Stimulated activated CD4-positive, alpha-beta T cell treated with anti-CD3 and anti-CD28 coated beads, Interleukin-15, amount 100 ng/mL, for 1 hour (primary cell): Measurements from ENCODE around the gene NFIA.

Experiments
- DNase-seq, 2 donors: peaks; one replicate each; pipeline ENCODE4 v3.0.0-alpha.2; 2020; ENCODE audit warnings: low read depth in 1 of 2, low spot score in 1 of 2

Gene NFIA

GRCh38 chr1:61175976-61176375 is 93.6 kb downstream of the NFIA start:
- DNase-seq = no peak

DNA sequence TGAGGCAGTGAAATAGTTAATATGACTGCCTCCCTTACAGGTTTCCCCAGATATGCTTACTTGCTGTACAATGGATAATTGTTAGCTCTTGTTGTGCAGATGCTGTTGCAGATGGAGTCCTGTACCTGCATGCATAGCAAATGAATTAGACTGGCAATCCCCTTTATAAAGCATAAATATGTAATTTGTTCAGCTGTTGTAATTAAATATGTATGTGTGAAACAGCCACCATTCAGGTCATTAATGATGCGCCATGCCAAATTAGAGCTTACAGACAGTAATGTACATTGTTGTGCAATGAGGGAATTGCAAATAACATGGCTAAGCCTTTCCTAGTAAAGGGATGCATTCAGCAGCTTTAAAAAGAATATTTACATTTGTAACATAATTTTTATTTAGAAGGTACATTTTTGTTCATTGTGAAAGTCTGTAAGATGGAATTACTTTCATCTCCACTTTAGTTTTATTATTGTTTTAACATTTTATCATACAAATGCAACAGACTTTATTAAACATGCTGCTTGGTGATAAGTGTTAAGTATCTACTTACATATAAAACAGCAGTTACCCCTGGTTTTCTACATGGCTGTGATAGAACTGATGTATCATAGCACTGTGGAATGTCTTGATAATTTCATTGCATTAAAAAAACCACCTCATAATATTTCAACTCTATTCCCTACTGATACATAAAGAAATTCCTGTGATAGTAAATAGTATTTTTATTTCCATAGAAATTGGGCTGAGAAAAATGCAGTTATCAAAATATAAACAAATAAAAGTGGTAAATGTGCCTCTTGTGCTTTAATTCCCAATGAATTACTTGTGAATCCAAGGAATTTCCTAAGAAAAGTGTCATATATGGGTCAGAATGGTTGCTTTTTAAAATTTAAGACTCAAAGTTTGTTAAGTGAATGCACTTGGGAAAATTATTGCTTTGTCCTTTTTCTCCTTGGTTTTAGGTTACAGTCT is 99.0 kb downstream of the NFIA start:
- DNase-seq = no peak

DNA sequence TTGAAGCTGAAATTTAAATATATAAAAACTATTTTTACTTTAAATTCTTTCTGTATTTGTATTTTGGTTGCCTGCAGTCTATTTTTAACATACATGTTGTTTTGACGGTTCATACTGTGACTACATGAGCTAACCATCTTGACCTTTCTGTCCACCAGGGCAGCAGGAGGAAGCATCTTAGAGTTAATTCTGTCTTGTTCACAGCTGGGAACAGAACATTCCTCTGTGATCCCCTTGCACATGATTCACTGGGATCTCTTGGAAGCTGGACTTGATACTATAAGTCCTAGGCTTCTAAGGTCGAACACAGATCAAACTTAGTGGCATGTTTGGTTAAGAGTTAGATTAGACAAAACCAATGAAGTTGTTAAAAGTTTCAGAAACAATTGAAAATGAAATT is 99.7 kb downstream of the NFIA start:
- DNase-seq = no peak

- DNase-seq = no peak
Measured at GRCh38 chr1:61182480-61182879, 100.1 kb downstream of the NFIA start.

GRCh38 chr1:61183471-61184039 is 101.2 kb downstream of the NFIA start:
- DNase-seq = no peak

DNA sequence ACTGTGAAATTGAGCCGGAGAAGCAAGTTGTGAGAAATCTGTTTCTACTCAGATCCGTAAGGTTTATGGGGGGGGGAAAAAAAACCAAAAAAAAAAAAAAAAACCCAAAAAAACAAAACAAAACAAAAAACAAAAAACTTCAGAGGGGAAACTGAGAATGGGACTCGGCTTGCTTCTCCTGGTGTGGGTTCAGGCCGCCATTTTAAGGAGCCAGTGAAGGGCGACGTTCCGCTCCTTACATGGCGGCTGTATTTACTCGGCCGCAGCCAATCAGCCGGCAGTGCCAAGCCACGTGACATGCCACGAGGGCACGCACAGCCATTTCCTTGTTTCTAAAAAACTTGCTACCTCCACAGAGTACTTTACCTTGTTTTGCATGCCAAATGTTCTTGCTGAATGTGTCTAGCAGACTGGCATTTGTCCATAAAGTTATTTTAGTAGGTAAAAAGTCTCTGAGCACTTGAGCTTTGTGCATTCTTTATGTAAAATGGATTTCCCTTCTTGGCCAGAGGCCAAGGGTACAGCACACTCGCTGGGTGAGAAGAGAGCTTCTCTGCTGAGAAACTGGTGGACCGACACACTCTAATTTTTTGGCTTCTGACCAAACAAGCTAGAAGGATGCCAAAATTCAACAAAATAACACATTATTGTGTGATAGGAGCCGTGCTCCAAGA is 101.8 kb downstream of the NFIA start:
- DNase-seq = no peak

- no peak for DNase-seq
Measured at GRCh38 chr1:61184714-61185106, 102.3 kb downstream of the NFIA start.

GRCh38 chr1:61186753-61187152 is 104.4 kb downstream of the NFIA start:
- DNase-seq = no peak

GRCh38 chr1:61187352-61188086 is 105.2 kb downstream of the NFIA start:
- DNase-seq = no peak

GRCh38 chr1:61190153-61190552 is 107.8 kb downstream of the NFIA start:
- DNase-seq = no peak

- no peak for DNase-seq
Measured at GRCh38 chr1:61190618-61191432, 108.5 kb downstream of the NFIA start.

DNA sequence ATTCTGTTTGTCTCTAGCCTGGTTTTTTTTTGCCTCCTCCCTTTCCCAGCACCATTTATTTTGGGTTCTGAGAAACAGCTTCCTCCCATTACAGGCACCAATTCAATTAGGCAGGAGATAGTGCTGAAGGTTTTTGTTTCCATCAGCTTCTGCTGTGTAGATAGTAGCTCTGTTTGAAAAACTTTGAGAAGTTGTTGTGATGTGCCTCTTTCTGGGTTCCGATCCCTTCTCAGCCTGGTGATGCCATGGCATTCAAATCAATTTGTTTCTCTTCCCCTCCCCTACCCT is 109.0 kb downstream of the NFIA start:
- DNase-seq = no peak

DNA sequence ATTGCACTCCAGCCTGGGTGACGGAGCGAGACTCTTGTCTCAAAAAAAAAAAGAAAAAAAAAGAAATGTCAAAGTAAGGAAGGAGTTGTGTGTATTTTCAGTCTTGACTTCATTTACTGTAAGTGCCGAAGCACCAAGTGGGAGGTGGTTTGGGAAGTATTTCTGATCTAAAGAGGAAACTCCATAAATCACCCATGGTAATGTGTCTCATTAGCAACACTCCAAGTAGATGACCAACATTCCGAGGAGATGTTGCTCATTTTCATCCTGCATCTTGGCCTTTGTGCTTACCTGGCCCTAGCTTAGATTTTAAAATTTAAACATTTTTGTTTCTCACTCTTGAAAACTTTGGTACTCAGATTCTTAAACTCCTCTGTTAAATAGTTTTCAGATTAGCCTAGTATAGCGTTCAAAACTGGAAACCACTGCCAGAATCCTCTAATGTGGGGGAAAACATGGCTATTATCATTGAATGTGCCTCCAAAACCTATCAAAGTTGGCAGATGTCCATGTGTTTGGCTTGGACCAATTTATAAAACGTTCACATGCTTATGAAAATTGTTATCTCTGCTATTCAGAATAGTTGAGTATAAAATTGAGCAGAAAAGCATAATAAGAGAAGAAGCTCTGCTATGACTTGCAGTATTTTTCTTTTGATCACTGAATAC is 110.4 kb downstream of the NFIA start:
- no peak for DNase-seq

DNA sequence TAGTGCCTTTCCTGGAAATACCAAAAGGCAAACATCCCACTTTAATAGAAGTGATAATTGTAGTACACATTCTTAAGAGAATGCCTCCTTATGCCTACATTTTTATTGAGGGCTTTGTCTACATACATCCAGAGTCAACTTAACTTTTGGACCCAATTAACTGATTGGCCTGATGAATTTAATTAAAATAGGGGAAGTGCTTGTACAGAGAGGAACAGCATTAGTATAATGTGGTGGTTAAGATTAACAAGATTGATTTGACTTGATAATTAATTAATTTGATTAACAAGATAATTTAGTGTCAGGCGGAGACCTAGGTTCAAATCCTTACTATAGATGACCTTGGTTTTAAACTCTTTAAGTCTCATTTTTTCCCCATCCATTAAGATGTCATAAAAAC is 111.4 kb downstream of the NFIA start:
- DNase-seq = no peak

DNA sequence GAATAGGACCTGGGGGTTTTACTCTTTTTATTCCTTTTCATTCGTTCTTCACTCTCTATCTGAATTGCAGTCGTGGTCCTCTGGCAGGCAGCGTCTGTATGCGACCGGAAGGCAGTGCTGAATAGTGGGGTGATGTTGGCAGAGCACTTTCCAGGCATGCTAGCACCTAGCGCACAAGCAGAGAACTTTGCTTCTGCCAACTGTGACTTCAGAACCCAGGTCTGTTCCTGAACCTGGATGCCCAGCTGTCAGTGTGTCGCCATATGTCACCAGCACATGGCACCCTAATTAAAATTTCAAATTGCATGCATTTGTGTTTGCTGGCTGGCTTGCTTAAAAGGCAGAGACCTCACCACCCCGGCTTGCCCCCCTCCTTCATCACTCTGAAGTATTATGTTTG is 116.2 kb downstream of the NFIA start:
- DNase-seq = no peak

GRCh38 chr1:61201035-61201434 is 118.7 kb downstream of the NFIA start:
- no peak for DNase-seq

DNA sequence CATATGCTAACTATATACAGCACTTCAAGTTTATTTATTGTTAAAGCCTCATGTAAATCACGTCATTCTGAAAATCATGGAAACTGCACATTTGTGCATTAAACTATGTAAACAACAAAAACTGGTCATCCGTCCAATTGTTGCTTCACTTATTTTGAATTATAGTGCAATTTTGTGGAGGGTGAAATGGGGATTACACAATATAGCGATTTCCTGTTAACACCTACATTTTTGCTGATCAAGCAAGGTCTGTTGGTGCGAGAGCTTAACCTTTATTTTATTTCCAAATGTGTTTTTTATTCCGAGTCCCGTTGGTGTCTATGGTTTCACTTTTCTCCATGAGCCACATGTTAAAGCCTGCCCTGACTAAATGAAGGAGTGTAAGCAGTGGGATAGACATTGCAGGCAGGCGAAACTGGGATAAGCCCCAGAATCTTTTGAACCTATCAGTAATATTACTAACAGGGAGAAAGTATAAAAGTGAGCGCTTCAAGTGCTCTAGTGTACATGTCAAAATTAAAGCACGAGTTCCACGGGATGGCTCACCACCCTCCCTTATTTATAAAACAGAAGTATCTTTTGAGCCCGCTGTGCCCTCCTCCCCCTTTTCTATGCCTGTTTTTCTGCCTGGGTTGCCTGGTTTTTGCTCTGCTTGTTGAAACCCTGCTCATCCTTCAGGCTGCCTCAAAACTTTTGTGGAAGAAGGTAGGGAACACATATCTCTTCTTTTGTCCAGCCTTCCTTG is 120.7 kb downstream of the NFIA start:
- no peak for DNase-seq

DNA sequence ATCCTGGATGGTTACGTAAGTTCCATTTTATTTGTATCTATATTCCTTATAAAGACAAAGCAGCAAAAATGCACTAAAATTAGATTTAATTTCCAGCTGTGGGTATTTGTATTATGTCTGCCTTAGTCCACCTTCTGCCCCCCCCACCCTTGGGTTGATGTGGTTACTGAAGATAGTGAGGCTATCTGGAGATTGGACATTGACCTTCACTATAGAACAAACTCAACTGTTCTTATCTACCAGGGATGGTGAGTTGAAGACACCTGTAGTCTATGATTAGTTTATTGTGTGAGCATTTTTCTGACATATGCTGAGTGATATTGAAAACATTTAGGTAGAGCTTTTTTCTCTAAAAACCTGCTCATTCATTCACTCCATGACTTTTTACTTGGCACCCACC is 122.2 kb downstream of the NFIA start:
- no peak for DNase-seq

- DNase-seq = no peak
Measured at GRCh38 chr1:61207416-61207815, 125.1 kb downstream of the NFIA start.

DNA sequence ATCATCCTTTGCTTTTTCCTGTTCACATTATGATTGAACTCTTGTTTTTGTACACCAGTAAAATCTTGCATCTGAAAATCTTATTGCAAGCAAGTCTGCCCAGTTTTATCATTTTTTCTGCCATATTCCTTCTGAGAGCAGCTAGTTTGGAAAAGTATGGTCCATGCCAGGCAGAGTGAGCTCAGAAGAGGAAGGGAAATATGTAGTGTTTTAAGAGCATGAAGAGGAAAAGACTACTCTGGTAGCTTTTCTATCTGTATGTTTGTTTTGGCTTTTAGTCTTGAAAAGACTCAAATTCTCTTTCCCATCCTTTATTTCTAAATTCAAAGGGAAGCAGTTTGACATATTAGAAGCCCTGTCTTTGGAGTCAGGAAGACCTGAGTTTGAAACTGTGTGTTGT is 125.8 kb downstream of the NFIA start:
- no peak for DNase-seq
